Ramos (cell line): Measurements from ENCODE around the gene MEIKIN.

ENCODE experiments used
- in situ Hi-C: fragments of 300-500 bp; cut with MboI; formaldehyde crosslinking; loops from one replicate; pipeline ENCODE4 v1.14.3; 2022; ENCODE audit warnings: low sequenced_read_pairs; ENCODE audit not compliant: unreplicated experiment

Gene MEIKIN

DNA sequence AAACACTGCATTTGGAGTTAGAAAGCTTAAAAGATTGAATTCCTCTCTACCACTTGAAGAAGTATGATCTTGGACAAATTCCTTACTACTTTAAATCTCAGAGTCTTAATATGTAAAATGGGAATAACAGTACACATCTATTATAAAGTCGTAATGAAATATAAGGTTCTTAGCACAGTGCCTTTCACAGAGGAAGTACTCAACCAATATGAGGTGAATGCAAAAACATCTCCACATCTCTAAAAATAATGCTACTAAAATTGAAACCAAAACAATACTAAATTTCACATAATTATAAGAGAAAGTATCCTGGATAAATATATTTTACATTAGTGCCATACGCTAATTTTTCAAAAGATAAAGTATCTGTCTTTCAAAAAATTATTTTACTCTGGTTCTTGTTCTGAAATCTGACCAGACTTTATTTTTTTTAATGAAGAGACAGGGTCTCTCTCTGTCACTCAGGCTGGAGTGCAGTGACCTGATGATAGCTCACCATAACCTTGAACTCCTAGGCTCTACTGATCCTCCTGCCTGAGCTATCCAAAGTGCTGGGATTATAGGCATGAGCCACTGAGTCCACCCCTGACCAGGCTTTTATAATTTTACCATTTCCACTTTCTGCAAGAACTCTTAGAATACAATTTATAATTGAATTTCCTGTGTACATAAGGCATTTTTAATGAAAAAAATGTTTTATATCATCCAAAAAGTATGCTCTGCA is 127.3 kb downstream of the MEIKIN start:
- in situ Hi-C loops, result no loop called here

GRCh38 chr5:131814990-131815389 is 130.5 kb downstream of the MEIKIN start:
- in situ Hi-C loops, result no loop called here

DNA sequence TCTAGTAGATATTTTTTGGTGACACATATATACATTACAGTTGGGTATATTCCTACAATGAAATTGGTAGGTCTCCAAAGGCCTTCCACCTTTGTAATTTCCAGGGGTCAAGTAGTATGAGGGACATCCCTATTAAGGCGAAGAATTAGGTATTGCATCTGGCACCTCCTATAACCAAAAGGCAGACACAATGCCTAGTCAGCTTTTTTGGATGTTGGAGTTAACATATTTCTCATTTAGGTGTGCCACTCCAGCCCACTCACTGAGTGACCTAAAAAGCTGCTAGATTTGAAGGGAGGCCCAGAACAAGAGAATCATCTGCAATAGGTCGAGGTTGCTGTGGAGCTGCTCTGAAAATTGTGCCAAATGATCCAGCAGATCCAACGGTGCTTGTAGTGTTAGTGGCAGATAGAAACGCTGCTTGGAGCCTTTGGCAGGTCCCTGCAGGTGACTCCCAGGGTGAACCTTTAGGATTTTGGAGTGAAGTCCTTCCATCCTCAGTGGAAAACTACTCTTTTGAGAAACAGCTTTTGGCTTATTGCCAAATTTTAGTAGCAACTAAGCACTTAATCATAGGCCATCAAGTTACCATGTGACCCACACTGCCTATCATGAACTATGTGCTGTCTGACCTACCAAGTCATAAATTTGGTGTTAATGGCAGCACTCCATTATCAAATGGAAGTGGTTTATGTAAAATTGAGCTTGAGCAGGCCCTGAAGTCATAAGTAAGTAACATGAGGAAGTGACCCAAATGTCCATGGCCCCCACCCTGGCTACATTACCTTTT is 132.9 kb downstream of the MEIKIN start:
- in situ Hi-C loops, result no loop called here

GRCh38 chr5:131810510-131811249 is 134.8 kb downstream of the MEIKIN start:
- in situ Hi-C loops, result no loop called here

GRCh38 chr5:131796793-131797693 is 148.4 kb downstream of the MEIKIN start, which contains the start of gene FNIP1:
TSS of gene FNIP1 (minus strand) at chr5:131797017. CDS start at chr5:131796921, 96 bp downstream.
- in situ Hi-C loops, result no loop called here

- in situ Hi-C loops, result no loop called here
These were observed 149.3 kb downstream of the MEIKIN start for GRCh38 chr5:131795879-131796792.

GRCh38 chr5:131795228-131795627 is 150.2 kb downstream of the MEIKIN start:
- in situ Hi-C loops, result no loop called here

DNA sequence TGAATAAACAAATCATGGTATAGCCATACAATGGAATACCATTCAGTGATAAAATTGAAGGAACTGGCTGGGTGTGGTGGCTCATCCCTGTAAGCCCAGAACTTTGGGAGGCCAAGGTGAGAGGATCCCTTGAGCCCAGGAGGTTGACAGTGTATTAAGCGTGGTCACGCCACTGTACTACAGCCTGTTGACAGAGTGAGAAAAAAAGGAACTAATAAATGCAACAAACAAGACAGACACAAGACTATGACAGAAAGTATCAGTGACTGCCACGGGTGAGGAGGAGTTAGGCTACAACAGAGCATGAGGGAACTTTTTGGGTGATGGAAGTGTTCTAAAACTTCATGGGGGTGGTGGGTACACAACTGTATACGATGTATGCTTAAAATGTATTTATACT is 150.9 kb downstream of the MEIKIN start:
- in situ Hi-C loops, result no loop called here

DNA sequence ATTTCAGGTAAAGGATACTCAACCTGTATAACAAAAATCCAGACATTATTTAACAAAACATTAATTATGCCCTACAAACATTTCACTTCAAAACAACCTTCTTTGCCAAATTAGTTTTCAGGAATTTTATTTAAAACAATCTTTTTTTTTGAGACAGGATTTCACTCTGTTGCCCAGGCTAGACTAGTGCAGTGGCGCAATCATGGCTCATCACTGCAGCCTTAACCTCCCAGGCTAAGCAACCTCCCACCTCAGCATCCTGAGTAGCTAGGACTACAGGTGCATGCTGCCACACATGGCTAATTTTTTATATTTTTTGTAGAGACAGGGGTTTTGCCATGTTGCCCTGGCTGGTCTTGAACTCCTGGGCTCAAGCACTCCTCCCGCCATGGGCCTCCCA is 152.6 kb downstream of the MEIKIN start:
- in situ Hi-C loops, result no loop called here

DNA sequence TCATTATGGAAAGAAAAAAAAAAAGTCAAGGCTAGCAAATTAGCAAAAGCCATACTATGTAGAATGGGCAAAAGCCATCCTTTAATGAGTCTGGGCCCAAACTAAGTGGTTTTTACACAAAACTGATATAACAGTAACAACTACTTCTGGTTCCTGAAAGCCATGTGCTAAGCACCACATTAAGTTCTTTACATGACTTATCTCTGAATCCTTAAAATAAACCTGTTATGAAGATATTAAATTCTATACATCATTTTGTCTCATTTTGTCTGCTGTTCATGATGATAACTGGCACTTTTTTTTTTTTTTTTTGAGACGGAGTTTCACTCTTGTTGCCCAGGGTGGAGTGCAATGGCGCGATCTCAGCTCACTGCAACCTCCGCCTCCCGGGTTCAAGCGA is 153.6 kb downstream of the MEIKIN start:
- in situ Hi-C loops, result no loop called here

- in situ Hi-C loops, result no loop called here
These were observed 154.9 kb downstream of the MEIKIN start for GRCh38 chr5:131790550-131790949.

DNA sequence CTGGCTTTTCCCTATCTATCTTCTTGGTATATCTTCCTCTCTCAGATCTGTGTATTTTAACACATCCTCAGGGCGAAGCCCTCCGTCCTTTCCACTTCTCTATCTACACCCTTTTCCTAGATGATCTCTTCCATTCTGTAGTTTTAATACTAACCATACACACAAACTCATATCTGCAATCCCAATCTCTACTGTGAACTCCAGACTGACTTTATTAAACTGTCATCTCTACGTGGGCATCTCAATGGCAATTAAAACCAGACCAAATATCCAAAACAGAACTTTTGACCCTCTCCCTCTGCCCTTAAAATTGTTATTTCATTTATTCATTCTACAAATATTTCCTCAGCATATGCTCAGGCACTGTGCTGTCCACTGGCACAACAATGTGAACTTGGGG is 155.7 kb downstream of the MEIKIN start:
- in situ Hi-C loops, result no loop called here

DNA sequence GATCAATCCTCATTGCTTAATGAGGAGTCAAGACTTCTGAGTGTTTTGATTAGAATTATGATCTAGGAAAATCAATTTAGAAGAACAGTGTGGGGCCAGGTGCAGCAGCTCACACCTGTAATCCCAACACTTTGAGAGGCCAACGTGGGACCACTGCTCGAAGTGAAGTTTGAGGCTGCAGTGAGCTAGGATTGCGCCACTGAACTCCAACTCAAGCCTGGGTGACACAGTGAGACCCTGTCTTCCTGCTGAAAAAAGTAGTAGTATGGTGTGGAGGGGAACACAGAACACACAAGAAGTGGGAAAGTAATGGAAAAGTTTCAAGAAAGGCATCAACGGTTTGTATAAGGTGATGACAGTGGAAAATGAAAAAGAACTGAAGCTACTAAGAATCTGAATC is 157.7 kb downstream of the MEIKIN start:
- in situ Hi-C loops, result no loop called here

- in situ Hi-C loops, result no loop called here
These were observed 158.4 kb downstream of the MEIKIN start for GRCh38 chr5:131786900-131787692.

GRCh38 chr5:131786036-131786435 is 159.4 kb downstream of the MEIKIN start:
- in situ Hi-C loops, result no loop called here

- in situ Hi-C loops, result no loop called here
These were observed 161.6 kb downstream of the MEIKIN start for GRCh38 chr5:131783874-131784273.

- in situ Hi-C loops, result no loop called here
These were observed 162.1 kb downstream of the MEIKIN start for GRCh38 chr5:131783357-131783756.

GRCh38 chr5:131782717-131783116 is 162.7 kb downstream of the MEIKIN start:
- in situ Hi-C loops, result no loop called here
